ENCODE results near the gene EFEMP2.

DNA sequence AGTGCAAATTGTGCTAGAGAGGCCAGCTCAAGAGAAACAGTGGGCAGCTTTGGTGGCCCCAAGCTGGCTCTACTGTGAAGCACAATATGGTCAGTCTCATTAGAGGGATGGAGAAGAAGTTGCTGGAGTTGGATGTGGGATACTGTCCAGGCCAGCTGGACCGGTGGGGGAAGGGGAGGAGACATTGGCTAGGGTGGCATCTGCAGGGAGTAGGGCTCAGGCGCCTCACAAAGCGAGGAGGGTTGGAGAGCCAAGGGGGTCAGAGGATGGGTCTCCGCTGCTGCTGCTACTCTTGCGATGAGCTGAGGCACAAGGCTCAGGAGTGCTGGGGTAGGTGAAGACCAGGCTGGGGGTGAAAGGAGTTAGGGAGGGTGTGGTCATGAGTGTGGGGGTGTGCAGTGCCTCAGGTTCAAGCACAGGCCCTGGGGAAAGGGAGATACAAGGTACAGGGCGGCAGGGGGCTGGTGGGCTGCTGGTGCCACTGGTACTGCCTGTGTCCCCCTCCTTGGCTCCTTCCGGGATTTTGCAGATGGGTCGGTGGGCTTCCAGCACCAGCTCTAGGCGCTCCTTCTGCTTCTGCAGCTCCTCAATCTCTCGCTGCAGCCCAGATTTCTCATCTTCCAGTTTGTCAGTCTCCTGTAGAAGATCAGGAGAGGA is 20.2 kb upstream of the EFEMP2 start:
- TF ChIP-seq BHLHE40 (IDR thresholded peaks at IDR 0.05; ENCODE audit: borderline replicate concordance in 1 of 2, low read depth in 2 of 2, low read length in 1 of 2), result no peak
- TF ChIP-seq CTCF (IDR thresholded peaks at IDR 0.05 in 2 of 3, conservative IDR thresholded peaks at IDR 0.05 in 1 of 3; ENCODE audit: control insufficient read depth in 2 of 3, extremely low read depth in 1 of 3, insufficient read depth in 1 of 3, low read depth in 3 of 3, low read length in 3 of 3), result no peak
- no peak for TF ChIP-seq BRCA1 (IDR thresholded peaks at IDR 0.05; ENCODE audit: low read depth, low read length)
- no peak for TF ChIP-seq KAT2A (conservative IDR thresholded peaks at IDR 0.05; ENCODE audit: control insufficient read depth, low read depth, low read length)
- TF ChIP-seq CEBPB (IDR thresholded peaks at IDR 0.05; ENCODE audit: borderline replicate concordance in 1 of 2, low read depth in 2 of 2, low read length in 2 of 2), result no peak
- no peak for TF ChIP-seq MYC (IDR thresholded peaks at IDR 0.05; ENCODE audit: insufficient read depth, insufficient read length, insufficient replicate concordance, low read length, severe bottlenecking)
- TF ChIP-seq ZNF24 (IDR thresholded peaks at IDR 0.05), result no peak
- no peak for TF ChIP-seq ATF7 (IDR thresholded peaks at IDR 0.05; ENCODE audit: low read depth)
- TF ChIP-seq BCL11A (IDR thresholded peaks at IDR 0.05; ENCODE audit: low read depth, low read length), result no peak
- TF ChIP-seq, protein P1, sequence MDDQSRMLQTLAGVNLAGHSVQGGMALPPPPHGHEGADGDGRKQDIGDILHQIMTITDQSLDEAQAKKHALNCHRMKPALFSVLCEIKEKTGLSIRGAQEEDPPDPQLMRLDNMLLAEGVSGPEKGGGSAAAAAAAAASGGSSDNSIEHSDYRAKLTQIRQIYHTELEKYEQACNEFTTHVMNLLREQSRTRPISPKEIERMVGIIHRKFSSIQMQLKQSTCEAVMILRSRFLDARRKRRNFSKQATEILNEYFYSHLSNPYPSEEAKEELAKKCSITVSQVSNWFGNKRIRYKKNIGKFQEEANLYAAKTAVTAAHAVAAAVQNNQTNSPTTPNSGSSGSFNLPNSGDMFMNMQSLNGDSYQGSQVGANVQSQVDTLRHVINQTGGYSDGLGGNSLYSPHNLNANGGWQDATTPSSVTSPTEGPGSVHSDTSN (IDR thresholded peaks at IDR 0.05; ENCODE audit: insufficient replicate concordance, low read depth, low read length), result no peak
- TF ChIP-seq, protein P2, sequence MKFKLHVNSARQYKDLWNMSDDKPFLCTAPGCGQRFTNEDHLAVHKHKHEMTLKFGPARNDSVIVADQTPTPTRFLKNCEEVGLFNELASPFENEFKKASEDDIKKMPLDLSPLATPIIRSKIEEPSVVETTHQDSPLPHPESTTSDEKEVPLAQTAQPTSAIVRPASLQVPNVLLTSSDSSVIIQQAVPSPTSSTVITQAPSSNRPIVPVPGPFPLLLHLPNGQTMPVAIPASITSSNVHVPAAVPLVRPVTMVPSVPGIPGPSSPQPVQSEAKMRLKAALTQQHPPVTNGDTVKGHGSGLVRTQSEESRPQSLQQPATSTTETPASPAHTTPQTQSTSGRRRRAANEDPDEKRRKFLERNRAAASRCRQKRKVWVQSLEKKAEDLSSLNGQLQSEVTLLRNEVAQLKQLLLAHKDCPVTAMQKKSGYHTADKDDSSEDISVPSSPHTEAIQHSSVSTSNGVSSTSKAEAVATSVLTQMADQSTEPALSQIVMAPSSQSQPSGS (IDR thresholded peaks at IDR 0.05; ENCODE audit: low read length), result no peak
- TF ChIP-seq POLR2AphosphoS5 (IDR thresholded peaks at IDR 0.05; ENCODE audit: low read length), result peak; percentile 26; the same call in 1 of the 2 replicates

All from GM12878 (cell line).